ENCODE data around the gene FRYL. TPM values are rescaled to one million over a fixed set of nuclear protein-coding genes. Genes with fewer than 3 reads are reported as not detected.

Gene FRYL
- total and polyA plus RNA-seq, 3 experiments from 2014 or later, result 34.9 to 70.3 (median 69.3) TPM

DNA sequence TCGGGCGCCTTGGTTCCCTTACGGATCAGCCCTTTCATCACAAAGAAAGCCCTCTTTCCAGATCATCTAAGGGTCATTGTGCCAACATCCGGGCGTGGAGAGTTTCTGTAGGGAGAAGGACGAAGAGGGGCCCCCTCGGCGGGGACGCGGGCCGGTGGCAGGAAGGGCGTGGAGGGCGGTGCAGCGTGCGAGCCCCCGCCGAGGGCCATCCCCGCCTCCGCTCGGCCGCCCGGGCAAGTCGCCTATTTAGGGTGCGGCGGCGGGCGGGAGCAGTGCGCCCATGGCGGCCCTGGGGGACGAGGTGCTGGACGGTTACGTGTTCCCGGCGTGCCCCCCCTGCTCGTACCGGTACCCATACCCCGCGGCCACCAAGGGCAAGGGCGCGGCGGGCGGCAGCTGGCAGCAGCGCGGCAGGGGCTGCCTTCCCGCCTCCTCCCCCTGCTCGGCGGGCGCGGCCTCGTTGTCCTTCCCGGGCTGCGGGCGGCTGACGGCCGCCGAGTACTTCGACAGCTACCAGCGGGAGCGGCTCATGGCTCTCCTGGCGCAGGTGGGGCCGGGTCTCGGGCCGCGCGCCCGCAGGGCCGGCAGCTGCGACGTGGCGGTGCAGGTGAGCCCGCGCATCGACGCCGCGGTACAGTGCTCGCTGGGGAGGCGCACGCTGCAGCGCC is 289.9 kb downstream of the FRYL start, which contains the start of gene ZAR1:
TSS of gene ZAR1 (plus strand) at position 241 of the 668 bp plus-strand sequence. CDS start at position 281, 40 bp downstream.
- H3K4me3 Mint-ChIP-seq, result peak within 1 kb of the TSS in 6 of 7 donors; percentile 51 to 74 (median 63)
- ChIA-PET CTCF (no interaction called here), POLR2A (no interaction called here)
- peaks cover 0 to 8% (median 1%) of the 10 kb centered on the region in 3 donors for H3K4me1 Mint-ChIP-seq
- Histone ChIP-seq H3K9me3 (ENCODE audit: low read length) (no peaks in the 10 kb centered on the region), H3K4me1 (ENCODE audit: insufficient read depth, low read length) (no peaks in the 10 kb centered on the region), H3K36me3 (ENCODE audit: insufficient read depth, low read length) (no peaks in the 10 kb centered on the region), H3K4me3 (ENCODE audit: low read length) (no peak within 1 kb of the TSS), H3K27me3 (ENCODE audit: insufficient read depth, low read length, poor library complexity, severe bottlenecking) (peaks cover 7% of the 10 kb centered on the region), H3K27ac (ENCODE audit: low read depth, low read length) (no peak within 1 kb of the TSS)
- DNase-seq, result no peak
- H3K36me3 Mint-ChIP-seq, result no peaks in the 10 kb centered on the region
- H3K27me3 Mint-ChIP-seq, result peaks cover 47 to 59% of the 10 kb centered on the region in 2 donors
- H3K9me3 Mint-ChIP-seq, result peaks cover 0 to 3% (median 0%) of the 10 kb centered on the region in 5 donors
- H3K27ac Mint-ChIP-seq, result peak within 1 kb of the TSS in 2 of 8 donors; percentile 27 to 77

DNA sequence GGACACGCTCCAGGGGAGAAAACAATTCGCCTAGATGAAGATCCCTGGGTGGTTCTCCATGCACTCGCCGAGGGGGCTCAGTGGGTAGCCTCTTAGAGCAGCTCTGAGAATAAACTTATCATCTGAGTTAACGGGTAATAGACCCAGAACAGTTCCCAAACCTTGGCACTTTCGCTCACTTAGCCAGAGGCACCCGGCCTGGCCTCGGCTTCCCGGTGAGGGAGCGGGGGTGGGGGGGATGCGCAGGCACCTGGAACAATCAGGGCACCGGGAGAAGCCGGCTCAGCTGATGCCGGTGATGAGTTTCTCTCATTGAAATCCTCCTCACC is 290.4 kb downstream of the FRYL start:
- no peak overlapping the region for H3K4me3 ChIP-seq (ENCODE audit: low read length)
- no peak overlapping the region for H3K27ac ChIP-seq (ENCODE audit: low read depth, low read length)
- H3K27ac Mint-ChIP-seq, result peak overlapping the region in 1 of 8 donors; percentile 27
- ChIA-PET POLR2A (no interaction called here), CTCF (no interaction called here)
- H3K36me3 ChIP-seq (ENCODE audit: insufficient read depth, low read length), result no peaks in the 10 kb centered on the region
- peaks cover 51 to 64% of the 10 kb centered on the region in 2 donors for H3K27me3 Mint-ChIP-seq
- peak overlapping the region in 6 of 7 donors; percentile 51 to 74 (median 63) for H3K4me3 Mint-ChIP-seq
- peaks cover 11% of the 10 kb centered on the region for H3K27me3 ChIP-seq (ENCODE audit: insufficient read depth, low read length, poor library complexity, severe bottlenecking)
- peaks cover 4% of the 10 kb centered on the region for H3K4me1 ChIP-seq (ENCODE audit: insufficient read depth, low read length)
- H3K36me3 Mint-ChIP-seq, result no peaks in the 10 kb centered on the region
- peaks cover 4 to 11% (median 4%) of the 10 kb centered on the region in 3 donors for H3K4me1 Mint-ChIP-seq
- DNase-seq, result no peak
- H3K9me3 Mint-ChIP-seq, result peaks cover 0 to 3% (median 0%) of the 10 kb centered on the region in 5 donors
- H3K9me3 ChIP-seq (ENCODE audit: low read length), result no peaks in the 10 kb centered on the region

DNA sequence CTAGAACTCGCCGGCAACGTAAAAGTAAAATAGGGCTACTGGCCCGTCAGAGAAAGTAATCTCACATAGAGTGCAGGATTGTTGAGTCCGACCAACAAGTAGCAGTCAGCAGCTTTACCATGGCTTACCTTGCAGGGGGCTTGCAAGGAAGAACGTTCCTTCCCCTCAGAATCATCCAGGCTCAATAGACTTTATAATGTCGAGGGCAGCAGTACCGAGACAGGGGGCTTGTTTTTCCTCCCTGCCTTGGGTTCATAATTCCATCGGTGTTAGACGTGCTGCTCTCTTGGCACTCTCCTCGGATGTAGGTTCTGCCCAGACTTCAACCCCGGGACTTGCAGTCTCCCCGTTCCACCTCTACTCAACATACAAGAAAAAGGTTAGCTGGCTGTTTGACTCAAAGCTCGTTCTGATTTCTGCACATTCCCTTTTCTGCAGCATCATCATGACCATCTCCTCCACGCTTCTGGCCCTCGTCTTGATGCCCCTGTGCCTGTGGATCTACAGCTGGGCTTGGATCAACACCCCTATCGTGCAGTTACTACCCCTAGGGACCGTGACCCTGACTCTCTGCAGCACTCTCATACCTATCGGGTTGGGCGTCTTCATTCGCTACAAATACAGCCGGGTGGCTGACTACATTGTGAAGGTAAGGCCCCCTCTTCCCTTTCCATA is 295.4 kb downstream of the FRYL start:
- H3K4me3 ChIP-seq (ENCODE audit: low read length), result no peak overlapping the region
- Mint-ChIP-seq H3K27me3 (peaks cover 68 to 80% of the 10 kb centered on the region in 2 donors), H3K27ac (no peak overlapping the region), H3K9me3 (peaks cover 0 to 4% (median 0%) of the 10 kb centered on the region in 5 donors), H3K4me3 (peak overlapping the region; percentile 64 to 78 (median 70)), H3K36me3 (peaks cover 0 to 4% (median 3%) of the 10 kb centered on the region in 3 donors), H3K4me1 (peaks cover 12 to 20% (median 13%) of the 10 kb centered on the region in 3 donors)
- DNase-seq, result no peak
- ChIA-PET POLR2A (no interaction called here), CTCF (no interaction called here)
- H3K27me3 ChIP-seq (ENCODE audit: insufficient read depth, low read length, poor library complexity, severe bottlenecking), result peaks cover 35% of the 10 kb centered on the region
- H3K27ac ChIP-seq (ENCODE audit: low read depth, low read length), result no peak overlapping the region
- no peaks in the 10 kb centered on the region for H3K36me3 ChIP-seq (ENCODE audit: insufficient read depth, low read length)
- H3K9me3 ChIP-seq (ENCODE audit: low read length), result no peaks in the 10 kb centered on the region
- peaks cover 5% of the 10 kb centered on the region for H3K4me1 ChIP-seq (ENCODE audit: insufficient read depth, low read length)

DNA sequence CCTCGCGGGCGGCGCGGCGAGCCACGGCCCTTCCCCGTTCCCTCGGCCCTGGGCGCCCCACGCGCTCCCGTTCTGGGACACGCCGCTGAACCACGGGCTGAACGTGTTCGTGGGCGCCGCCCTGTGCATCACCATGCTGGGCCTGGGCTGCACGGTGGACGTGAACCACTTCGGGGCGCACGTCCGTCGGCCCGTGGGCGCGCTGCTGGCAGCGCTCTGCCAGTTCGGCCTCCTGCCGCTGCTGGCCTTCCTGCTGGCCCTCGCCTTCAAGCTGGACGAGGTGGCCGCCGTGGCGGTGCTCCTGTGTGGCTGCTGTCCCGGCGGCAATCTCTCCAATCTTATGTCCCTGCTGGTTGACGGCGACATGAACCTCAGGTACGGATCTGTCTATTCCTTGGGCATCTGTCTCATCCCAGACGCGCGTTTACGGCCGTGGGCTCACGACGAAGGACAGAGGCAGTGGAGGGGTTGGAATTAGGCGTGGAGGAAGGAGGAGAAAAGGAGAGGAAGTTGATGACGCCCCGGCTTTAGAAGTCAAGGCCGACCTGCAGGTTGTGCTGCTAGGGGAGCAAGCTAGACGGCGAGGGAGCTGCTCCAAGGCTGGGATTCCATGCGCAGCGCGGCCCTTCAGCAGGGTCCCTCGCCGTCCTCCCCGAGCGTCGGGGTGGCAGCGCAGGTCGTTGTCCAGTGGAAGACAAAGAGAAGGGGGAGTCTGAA is 296.1 kb downstream of the FRYL start:
- CTCF ChIA-PET, result no interaction called here

DNA sequence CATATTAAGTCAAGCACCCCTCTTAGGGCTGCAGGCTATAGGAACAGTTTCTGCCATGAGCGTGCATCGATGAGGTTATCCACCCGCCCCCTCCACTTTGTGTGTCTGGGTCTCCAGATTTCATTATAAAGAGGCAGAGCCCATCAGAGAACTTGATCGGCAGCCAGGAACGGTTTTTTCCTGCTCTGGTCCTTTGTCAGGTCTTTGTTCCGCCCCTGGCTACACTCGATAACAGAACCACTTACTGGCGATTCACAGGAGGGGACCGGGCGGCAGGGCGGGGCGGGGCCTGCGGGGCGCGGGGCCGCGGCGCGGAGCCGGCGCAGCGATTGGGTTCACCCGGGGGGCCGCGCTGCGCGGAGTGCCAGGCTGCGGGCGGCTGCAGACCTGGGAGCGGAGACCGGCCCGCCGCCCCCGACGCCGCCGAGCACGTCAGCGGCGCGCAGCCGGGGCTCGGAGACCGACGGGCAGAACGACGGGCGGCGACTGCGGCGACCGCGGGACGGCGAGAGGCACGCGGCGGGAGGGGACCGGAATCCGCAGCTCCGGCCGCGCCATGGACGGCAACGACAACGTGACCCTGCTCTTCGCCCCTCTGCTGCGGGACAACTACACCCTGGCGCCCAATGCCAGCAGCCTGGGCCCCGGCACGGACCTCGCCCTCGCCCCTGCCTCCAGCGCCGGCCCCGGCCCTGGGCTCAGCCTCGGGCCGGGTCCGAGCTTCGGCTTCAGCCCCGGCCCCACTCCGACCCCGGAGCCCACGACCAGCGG is 296.9 kb downstream of the FRYL start, which contains the start of gene SLC10A4:
TSS of gene SLC10A4 (plus strand) at position 338 of the 771 bp plus-strand sequence. CDS start at position 557, 219 bp downstream.
- no peaks in the 10 kb centered on the region for H3K9me3 ChIP-seq (ENCODE audit: low read length)
- H3K9me3 Mint-ChIP-seq, result peaks cover 0 to 4% (median 0%) of the 10 kb centered on the region in 5 donors
- ChIA-PET POLR2A (no interaction called here), CTCF (no interaction called here)
- H3K27me3 ChIP-seq (ENCODE audit: insufficient read depth, low read length, poor library complexity, severe bottlenecking), result peaks cover 32% of the 10 kb centered on the region
- peak within 1 kb of the TSS; percentile 64 to 84 (median 72) for H3K4me3 Mint-ChIP-seq
- H3K27me3 Mint-ChIP-seq, result peaks cover 55 to 65% of the 10 kb centered on the region in 2 donors
- peaks cover 0 to 4% (median 3%) of the 10 kb centered on the region in 3 donors for H3K36me3 Mint-ChIP-seq
- H3K36me3 ChIP-seq (ENCODE audit: insufficient read depth, low read length), result no peaks in the 10 kb centered on the region
- no peak for DNase-seq
- peaks cover 5% of the 10 kb centered on the region for H3K4me1 ChIP-seq (ENCODE audit: insufficient read depth, low read length)
- peak within 1 kb of the TSS in 3 of 8 donors; percentile 39 to 59 (median 39) for H3K27ac Mint-ChIP-seq
- H3K4me1 Mint-ChIP-seq, result peaks cover 12 to 16% (median 13%) of the 10 kb centered on the region in 3 donors
- H3K27ac ChIP-seq (ENCODE audit: low read depth, low read length), result no peak within 1 kb of the TSS
- H3K4me3 ChIP-seq (ENCODE audit: low read length), result no peak within 1 kb of the TSS

More for the DNA sequence above, 296.1 kb downstream of the FRYL start:
- Mint-ChIP-seq H3K27me3 (peaks cover 62 to 73% of the 10 kb centered on the region in 2 donors), H3K9me3 (peaks cover 0 to 4% (median 0%) of the 10 kb centered on the region in 5 donors), H3K4me3 (peak overlapping the region; percentile 64 to 79 (median 72)), H3K36me3 (peaks cover 0 to 4% (median 3%) of the 10 kb centered on the region in 3 donors), H3K4me1 (peaks cover 12 to 16% (median 13%) of the 10 kb centered on the region in 3 donors), H3K27ac (peak overlapping the region in 1 of 8 donors; percentile 39)
- DNase-seq, result no peak
- Histone ChIP-seq H3K27ac (ENCODE audit: low read depth, low read length) (no peak overlapping the region), H3K27me3 (ENCODE audit: insufficient read depth, low read length, poor library complexity, severe bottlenecking) (peaks cover 32% of the 10 kb centered on the region), H3K9me3 (ENCODE audit: low read length) (no peaks in the 10 kb centered on the region), H3K4me3 (ENCODE audit: low read length) (no peak overlapping the region), H3K36me3 (ENCODE audit: insufficient read depth, low read length) (no peaks in the 10 kb centered on the region), H3K4me1 (ENCODE audit: insufficient read depth, low read length) (peaks cover 5% of the 10 kb centered on the region)
- POLR2A ChIA-PET, result no interaction called here

DNA sequence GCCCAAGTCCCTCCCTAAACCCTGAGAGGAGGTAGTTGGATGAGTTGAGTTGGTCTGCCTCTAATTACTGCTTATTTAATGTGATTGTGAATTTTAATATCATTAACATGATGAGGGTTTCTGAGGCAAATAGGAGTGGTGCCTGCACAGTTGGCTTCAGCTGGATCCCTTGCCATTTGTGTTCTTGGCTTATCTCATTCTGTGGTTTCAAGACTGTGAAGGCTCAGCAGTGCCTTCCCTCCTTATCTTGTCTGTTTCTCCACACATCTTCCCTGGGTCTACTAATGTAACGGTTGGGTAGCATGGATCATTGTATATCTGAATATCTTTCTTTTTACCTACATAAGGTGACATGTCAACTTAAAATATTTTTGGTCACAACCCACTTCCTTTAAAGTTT is 298.5 kb downstream of the FRYL start:
- Mint-ChIP-seq H3K4me3 (no peak overlapping the region), H3K9me3 (peaks cover 0 to 4% (median 0%) of the 10 kb centered on the region in 5 donors), H3K4me1 (peaks cover 12 to 16% (median 13%) of the 10 kb centered on the region in 3 donors), H3K27me3 (peaks cover 49 to 53% of the 10 kb centered on the region in 2 donors), H3K27ac (peak overlapping the region in 1 of 8 donors; percentile 22), H3K36me3 (peaks cover 0 to 4% (median 3%) of the 10 kb centered on the region in 3 donors)
- Histone ChIP-seq H3K36me3 (ENCODE audit: insufficient read depth, low read length) (no peaks in the 10 kb centered on the region), H3K27ac (ENCODE audit: low read depth, low read length) (no peak overlapping the region), H3K9me3 (ENCODE audit: low read length) (no peaks in the 10 kb centered on the region), H3K27me3 (ENCODE audit: insufficient read depth, low read length, poor library complexity, severe bottlenecking) (peaks cover 32% of the 10 kb centered on the region), H3K4me3 (ENCODE audit: low read length) (no peak overlapping the region), H3K4me1 (ENCODE audit: insufficient read depth, low read length) (peaks cover 5% of the 10 kb centered on the region)
- DNase-seq, result no peak
- ChIA-PET POLR2A (no interaction called here), CTCF (no interaction called here)

DNA sequence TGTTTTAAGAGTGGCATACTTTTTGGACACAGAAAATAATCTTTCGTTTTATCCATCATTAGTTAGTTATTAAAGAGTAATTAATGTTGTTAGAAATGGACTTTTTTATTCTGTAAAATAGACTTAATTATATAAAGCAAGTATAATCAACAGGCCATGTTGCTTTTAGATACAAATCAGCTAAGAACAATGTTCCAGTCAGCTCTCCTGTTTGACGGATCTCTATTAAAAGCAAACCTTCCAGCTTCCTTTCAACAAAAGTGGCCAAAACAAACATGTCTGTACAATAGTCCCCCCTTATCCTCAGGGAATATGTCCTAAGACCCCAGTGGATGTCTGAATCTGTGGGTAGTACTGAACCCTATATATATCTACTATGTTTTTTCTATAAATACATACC is 301.8 kb downstream of the FRYL start:
- Mint-ChIP-seq H3K4me3 (no peak overlapping the region), H3K4me1 (peaks cover 0 to 4% (median 4%) of the 10 kb centered on the region in 3 donors), H3K36me3 (peaks cover 0 to 4% (median 3%) of the 10 kb centered on the region in 3 donors), H3K9me3 (no peaks in the 10 kb centered on the region), H3K27me3 (peaks cover 29 to 30% of the 10 kb centered on the region in 2 donors), H3K27ac (no peak overlapping the region)
- Histone ChIP-seq H3K4me1 (ENCODE audit: insufficient read depth, low read length) (no peaks in the 10 kb centered on the region), H3K4me3 (ENCODE audit: low read length) (no peak overlapping the region), H3K9me3 (ENCODE audit: low read length) (no peaks in the 10 kb centered on the region), H3K27me3 (ENCODE audit: insufficient read depth, low read length, poor library complexity, severe bottlenecking) (peaks cover 16% of the 10 kb centered on the region), H3K36me3 (ENCODE audit: insufficient read depth, low read length) (no peaks in the 10 kb centered on the region), H3K27ac (ENCODE audit: low read depth, low read length) (no peak overlapping the region)
- DNase-seq, result no peak
- ChIA-PET POLR2A (no interaction called here), CTCF (no interaction called here)

Measured in CD8-positive, alpha-beta memory T cell (primary cell).